HG03025 (cell line): ENCODE data around the gene MDH1B.
"Not testable (repeated sequence)": the region's sequence is repeated elsewhere in the genome, so short reads cannot be mapped to it uniquely, and the experiment has no call there.

Experiments
- ATAC-seq: cut with Tn5 transposase; IDR thresholded peaks from one replicate; pipeline ENCODE4 v1.9.1; 2021; ENCODE audit warnings: mild to moderate bottlenecking, moderate library complexity; ENCODE audit not compliant: unreplicated experiment, low FRiP score

MDH1B gene

DNA sequence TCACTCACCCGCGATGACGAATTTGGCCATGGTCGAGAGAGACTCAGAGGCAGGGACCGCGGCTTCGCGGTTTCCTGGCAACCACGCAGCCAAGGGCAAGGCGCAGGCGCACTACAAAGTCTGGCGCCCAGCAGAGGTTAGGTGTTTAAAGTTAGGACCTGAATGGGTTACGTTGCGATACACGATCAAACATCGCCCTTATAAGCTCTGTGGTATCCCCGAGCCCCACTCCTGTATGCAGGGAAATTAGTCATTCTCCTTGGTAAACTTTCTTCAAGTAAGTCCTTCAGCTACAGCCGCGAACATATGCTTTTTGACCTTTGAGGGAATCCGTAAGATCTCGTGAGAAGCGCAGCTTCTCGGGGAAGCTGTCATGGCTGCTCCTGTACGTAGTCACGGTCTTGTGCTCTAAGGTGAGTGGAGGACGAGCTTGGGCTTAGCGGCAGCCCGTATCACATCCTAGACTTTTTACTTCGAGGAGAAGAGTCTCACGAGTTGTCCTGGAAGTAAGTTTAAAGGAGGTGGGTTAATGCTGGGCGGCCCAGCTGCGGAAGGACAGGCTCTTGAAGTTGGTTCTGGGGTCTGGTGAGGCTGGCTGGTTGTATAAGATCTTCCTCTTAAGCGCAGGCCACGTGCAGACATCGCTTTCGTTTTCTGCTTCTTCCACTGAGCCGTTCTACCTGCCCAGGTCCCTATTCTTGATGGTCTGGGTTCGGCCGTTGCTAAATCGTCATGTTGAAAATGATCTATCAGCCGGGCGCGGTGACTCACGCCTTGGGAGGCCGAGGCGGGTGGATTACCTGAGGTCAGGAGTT lies at the start of gene MDH1B, which contains the start of gene FASTKD2:
Gene MDH1B, minus strand, starts transcription at position 87 of the 815 bp plus-strand sequence. Its CDS starts 57 bp downstream, at position 30.
Gene FASTKD2, plus strand, starts transcription at position 365 of the 815 bp plus-strand sequence. CDS start 1,088 bp downstream, outside the sequence.
- ATAC-seq: peak; percentile 94

DNA sequence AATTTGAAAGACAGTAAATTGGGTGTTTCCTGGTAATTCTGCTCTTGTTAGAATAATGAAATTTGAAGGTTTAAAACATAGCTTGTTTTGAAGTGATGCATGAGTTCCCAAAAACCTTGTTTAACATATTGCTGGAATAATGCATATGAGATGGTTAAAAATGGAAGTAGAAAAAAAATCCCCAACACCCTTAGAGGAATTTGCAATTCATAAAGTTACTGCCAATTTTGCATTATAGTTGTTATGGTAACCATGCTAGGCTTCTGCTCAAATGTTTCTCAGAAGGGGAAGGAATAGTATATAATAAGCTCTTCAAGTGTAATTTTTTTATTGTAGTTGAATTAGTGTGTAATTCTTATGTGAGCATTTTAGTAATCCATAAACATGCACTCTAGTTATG lies 49.4 kb upstream of the MDH1B start:
- ATAC-seq: no peak

DNA sequence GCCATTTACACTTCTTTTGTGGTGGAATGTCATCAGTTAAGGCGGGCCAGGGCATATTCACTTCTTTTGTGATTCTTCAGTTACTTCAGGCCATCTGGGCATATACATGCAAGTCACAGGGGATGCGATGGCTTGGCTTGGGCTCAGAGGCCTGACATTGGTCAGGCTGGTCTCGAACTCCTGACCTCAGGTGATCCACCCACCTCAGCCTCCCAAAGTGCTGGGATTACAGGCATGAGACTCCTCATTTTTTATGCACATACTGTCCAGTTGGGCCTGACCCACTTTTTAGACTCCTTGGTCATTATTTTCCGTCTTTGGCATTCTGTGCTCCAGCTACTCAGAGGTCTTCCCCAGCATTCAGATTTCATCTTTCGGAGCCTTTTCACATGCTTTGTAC lies 47.3 kb upstream of the MDH1B start:
- not testable (repeated sequence) for ATAC-seq

DNA sequence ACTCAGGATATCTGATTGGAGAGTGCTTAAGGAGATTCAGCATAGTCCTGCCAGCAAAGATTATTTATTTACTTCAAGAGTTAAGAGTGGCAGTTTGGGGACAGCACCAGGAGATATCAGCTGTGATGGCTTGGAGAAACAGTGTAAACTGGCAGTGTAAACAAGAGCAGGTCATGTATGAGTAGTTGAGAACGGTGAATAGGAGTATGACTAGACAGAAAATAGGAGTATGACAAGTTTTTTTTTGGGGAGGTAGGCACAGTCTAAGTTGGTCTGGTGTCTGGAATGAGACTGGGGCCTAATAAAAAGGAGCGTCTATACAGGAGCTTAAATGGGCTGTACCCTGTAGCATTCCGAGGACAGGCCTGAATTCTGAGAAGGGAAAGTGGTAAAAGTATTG lies 42.5 kb upstream of the MDH1B start:
- ATAC-seq: not testable (repeated sequence)

DNA sequence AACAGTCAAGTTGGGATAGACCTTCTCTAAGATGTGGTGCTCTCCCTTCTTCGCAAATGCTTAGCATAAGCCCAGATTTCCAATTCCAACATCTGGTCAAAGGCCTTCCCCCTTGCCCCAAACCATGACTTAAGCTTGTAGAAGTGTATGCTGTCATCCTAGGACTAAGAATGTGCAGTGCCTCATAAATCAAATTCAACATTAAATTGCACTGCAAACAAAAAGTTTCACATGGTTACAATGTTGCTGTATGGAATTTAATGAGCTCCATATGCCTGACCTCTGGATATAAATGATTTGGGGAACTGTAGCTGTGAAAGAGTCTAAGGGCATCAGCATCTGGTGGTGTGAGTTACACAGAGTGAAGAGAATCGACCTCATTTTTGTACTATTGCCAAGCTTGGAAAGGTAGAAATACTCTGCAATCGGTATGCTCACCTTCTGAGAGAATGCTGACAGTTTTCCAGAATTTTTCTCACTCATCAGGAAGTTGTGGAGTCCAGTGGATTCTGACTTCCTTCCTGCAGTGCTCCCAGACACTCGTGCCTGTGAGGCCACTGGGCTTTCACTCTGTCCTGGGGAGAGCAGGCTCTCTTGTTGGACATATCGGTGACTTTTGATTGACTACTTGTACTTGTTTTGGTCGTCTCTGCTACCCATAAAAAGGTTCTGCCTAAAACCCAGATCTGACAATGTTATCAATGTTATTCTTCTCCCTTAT lies 40.9 kb upstream of the MDH1B start:
- ATAC-seq: no peak

DNA sequence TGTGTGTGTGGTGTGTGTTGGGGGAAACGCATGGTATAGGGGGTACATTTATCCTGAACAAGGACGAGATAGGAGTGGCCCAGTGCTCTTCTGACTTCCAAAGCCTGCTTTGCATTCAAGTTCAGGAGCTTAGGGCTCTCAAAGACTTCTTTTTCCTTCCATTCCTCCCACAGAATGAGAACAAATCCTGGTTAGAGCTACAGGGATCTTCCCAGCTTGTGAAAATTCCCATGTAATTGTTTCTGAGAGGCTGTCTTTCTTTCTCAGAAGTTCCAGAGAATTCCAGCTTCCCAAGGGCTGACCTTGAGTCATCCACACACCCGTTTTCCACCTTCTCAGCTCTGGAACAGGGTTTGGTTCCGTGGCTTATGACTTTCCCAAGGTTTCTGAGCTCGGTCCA lies 39.2 kb upstream of the MDH1B start:
- no peak for ATAC-seq

DNA sequence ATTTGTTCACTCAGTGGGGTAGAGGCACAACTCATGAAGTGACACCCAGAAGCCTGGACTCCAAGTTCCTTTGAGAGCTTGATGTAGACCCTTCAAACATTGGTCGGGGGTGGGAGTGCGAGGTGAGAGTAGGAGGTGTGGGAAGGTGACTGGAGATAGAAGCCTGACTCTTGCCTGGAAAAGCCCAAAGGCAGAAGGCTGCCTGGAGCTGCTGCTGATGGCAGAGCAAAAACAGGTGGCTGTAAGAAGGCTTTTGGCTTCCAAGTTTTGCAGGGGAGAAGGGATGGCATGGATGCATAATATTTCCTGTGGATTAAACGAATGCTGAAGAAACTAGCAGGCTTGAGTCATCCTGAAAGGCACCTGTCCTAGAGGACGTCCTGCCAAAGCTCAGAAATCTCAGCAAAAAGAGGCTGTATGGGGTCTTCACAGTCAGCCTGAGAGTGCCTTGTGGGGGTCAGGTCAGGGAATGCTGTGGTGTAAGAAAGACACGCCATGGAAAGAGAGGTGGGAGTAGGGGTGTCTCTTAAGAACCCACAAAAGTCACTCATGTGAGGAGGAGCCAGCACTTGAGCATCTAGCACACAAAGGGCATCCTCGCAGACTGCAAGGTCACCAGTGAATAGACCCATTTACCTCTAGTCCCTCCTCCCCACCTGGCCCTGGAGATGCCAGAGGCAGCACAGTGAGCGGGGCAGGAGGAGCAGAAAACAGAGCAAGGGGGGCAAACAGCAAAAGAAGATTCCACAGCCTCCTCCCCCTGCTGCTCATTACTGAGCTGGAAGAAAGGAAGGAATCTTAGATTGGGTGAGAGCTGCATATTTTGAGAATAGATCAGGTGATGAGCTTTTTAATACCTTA lies 37.8 kb upstream of the MDH1B start:
- no peak for ATAC-seq

DNA sequence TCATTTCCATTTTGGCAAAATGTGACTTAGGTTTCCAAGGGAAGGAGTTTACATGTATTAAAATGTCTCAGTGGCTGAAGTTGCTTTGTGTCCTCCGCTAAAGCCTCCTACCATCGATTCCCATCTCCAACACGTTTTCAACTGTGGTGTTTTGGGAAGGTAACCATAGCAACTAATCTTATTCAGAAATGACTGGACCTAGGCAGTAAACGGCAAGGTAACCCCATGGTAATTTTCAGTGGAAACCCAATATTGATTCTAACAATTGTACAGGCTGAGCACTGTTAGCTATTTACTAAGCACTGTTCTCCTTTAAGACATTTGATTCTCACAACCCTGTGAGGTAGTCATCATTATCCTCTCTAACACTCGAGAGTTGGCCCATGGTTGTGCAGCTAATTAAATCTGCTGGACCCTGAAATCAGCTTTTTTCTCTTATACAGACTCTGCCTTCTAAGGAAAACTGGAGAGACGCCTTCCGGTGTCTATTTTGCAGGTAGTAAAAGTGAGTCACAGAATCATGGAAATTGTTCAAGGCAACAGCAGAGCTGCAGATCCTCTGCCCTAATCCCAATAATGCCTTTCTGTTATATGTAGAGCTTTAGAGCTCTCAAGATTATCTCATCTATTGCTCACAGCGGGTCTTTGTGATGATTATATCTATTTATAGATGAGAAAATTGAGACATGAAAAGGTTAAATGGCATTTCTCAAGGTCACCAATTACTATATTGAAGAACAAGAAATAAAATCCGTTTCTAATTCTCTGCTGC lies 36.5 kb upstream of the MDH1B start:
- ATAC-seq: no peak

DNA sequence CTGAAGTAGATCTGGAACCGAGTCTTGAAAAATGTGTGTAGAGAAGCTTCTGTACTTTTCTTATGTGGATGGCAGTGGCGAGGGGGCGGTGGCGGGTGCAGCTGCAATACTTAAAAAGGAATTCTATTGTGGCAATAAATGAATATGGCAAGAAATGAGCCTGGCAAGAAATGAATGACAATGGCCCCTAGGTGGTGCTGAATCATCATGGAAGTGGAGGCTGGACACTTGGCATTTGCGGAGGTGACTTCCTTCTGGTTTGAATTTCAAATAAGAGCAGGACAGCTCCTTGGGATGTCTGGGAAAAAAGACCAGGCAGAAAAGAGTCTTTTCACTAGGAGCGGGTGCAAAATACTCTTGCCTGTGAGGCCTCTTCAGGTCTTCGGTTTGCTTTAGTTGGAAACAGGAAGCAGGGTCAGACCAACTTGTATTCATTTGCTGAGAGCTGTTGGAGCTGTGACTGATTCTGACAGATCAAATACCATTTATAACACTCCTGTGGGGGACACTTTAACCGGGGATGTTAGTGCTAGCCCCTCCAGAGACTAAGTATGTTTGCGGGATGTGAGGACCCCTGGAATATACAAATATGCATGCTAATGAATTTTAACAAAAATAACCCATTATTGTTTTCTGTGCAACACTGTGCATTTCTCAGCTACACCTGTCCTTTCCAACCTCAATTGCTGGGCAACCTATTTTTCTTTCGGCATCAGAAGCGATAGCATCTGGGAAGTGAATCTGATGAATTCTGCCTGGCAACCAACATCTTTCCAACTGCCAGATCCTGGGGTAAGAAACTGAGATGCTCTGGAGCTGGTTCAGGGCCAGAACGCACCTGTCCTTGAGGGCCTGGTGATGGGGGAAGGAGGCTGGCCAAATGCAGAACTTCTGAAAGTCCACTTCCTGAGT lies 35.6 kb upstream of the MDH1B start:
- ATAC-seq: no peak

DNA sequence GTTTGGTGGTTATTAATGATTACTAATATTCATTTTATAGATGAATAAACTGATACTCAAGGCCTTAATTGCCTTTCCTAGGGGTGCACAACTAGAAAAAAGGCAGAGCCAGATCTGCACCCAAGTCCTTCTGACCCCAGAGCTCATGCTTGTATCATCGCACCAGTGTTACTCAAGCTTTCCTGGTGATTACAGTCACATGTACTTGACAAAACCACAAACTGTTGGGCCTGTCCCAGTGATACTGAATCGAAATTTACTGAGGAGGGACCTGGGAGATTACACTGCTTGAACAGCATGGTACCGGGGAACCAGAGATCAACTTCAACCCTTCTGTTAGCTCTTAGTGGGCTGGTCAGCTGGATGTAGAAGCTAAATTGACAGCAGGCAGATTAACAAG lies 34.0 kb upstream of the MDH1B start:
- ATAC-seq: no peak

DNA sequence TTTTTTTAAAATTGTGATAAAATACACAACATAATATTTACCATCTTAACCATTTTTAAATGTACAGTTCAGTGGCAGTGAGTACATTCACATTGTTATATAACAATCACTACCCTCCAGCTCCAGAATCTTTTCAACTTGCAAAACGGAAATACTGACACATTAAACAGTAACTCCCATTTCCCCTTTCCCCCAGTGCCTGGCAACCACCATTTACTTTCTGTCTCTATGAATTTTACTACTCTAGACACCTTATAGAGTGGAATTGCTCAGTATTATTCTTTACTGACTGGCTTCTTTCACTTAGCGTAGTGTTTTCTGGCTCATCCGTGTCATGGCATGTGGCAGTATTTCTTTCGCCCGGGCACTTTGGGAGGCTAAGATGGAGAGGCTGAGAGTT lies 32.9 kb upstream of the MDH1B start:
- ATAC-seq: no peak

DNA sequence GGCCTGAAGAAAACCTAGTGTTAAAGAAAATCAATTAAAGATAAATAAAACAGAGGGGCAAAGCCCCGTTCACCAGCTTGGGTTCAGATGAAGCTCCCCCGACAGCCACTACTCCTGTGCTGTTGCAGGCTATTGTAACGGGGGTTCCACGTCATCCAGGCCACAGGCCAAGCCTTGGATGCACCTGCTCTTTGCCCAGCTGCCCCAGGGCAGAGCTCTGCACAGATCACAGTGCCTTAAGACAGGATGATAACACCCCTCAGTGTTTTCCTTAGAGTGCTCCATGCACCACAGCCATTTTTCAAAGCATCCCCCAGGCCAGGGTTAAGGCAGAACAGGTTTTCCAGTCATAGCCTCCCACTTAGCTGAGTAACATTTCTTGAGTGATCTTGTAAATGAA lies 32.2 kb upstream of the MDH1B start:
- ATAC-seq: no peak

DNA sequence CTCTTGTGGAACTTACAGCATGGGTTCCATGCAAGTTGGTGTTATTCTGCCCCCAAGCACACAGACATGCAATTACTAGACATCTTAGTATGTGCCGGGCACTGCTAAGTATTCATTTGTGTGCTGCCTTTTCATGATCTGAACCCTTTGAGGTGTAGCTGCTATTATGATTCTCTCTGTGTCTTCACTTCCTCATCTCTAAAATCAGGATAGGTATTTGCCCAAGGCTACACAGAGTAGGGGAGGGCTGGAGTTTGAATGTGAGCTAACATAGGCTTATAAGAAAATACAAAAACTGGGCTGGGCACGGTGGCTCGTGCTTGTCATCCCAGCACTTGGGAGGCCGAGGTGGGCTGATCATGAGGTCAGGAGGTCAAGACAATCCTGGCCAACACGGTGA lies 27.5 kb upstream of the MDH1B start:
- ATAC-seq: no peak

DNA sequence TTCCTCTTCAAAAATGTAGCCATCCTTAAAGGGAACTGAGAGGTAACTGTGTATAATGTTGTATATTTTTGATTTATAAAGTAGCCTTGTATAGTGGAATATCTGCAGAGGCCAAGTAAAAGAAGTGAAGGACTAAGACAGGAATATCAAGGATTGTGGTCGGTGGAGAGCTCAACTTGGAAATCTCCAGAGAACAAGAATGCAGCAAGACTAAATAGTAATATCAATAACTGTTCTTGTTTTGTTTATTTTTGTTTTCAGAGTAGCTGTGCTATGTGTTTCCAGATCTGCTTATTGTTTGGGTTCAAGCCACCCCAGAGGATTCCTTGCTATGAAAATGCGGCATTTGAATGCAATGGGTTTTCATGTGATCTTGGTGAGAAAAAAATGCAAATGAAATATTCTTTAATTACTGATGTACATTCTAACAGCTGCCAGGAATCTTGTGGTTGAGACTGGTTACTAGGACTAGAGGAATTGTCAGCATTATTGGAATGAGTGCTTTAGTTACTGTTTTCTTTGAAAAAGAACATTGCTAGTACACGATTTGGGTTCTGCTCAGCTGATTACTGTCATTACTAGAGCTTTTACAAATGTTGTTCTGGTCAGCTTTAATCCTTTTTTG lies 25.3 kb upstream of the MDH1B start:
- no peak for ATAC-seq

DNA sequence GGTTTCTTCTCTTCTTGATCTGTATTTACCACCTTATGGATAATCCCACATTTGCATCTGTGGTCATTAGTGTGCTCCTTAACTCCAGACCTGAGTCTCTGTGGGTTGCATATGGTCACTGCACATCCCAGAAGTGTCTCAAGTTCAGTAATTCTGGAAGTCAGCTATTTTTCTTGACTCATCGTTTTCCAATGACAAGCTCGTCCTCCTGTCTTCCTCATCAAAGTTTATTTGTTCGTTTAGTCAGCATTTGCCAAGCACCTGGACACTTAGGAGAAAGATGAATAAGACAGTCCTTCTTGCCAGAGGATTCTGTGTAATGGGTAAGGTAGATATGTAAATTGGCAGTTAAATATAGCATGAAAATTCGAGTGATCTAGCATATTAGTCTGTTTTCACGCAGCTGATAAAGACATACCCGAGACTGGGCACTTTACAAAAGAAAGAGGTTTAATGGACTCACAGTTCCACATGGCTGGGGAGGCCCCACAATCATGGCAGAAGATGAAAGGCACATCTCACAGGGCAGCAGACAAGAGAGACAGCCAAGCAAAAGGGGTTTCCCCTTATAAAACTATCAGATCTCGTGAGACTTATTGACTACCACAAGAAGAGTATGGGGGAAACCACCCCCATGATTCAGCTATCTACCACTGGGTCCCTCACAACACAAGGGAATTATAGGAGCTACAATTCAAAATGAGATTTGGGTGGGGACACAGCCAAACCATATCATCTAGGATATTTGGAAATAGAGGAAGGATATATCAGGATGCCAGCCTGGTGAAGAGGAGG lies 19.6 kb upstream of the MDH1B start:
- no peak for ATAC-seq

DNA sequence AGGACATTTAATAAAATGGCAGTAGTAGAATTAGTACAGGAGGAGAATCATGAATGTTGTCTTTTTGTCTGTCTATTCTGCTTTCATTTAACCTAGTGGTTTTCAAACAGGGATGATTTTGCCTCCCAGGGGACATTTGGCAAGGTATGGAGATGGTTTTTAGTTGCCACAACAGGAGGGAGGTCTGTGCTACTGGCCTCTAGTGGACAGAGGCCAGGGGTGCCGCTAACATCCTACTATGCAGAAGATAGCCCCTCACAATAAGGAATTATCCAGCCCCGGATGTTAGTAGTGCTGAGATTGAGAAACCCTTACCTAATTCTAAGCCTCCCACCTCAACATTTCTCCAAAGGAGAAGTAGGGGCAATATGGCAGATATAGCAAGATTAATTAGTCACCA lies 18.6 kb upstream of the MDH1B start:
- ATAC-seq: no peak

DNA sequence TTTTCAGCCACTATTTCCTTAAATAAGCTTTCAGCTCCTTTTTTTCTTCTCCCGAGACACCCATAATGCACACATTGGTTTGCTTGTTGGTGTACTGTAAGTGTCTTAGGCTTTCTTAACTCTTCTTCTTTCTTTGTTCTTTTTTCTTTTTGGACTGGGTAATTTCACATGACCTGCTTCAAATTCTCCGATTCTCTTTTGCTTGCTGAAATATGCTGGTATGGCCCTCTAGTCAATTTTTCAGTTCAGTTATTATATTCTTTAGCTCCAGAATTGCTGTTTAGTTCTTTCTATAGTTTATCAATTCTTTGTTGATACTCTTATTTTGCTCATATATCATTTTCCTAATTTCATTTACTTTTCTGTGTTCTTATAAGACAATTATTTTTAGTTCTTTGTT lies 15.5 kb upstream of the MDH1B start:
- ATAC-seq: no peak

DNA sequence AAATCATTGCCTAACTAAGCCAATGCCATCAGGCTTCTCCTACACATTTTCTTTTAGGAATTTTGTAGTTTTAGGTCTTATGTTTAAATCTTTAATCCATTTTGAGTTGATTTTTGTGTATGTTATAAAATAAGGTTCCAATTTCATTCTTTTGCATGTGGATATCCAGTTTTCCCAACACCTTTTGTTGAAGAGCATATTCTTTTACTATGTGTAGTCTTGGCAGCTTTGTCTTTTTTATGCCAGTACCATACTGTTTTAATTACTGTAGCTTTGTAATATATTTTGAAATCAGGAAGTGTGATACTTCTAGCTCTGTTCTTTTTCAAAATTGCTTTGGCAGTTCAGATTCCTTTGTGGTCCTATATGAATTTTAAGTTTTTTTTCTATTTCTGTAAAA lies 11.3 kb upstream of the MDH1B start:
- no peak for ATAC-seq
